ENCODE results near the gene ZNF700.
"Not testable (repeated sequence)": the region's sequence is repeated elsewhere in the genome, so short reads cannot be mapped to it uniquely, and the experiment has no call there.

The ZNF700 gene

DNA sequence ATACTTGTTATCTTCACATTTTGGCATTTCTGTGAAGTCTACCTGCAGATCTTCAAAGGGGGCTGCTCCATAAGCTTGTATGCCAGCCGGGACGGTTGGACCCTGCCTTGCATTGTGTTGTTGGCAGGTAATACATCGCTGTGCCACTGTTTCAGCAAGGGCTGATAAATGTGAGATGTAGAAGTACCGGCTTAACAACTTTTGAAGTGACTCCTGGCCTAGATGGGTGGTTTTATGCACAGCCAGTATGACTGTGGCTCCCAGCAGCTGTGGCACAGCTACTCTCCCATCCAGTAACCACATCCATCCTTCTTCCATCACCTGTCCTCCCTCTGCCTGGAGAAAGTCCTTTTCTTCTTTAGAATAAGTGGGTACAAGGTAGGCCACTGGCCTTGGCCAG, 19.7 kb downstream of the ZNF700 start:
- peak overlapping the region in 1 of 2 donors; percentile 53 for H3K4me3 ChIP-seq (ENCODE audit: low read length in 2 of 2)

DNA sequence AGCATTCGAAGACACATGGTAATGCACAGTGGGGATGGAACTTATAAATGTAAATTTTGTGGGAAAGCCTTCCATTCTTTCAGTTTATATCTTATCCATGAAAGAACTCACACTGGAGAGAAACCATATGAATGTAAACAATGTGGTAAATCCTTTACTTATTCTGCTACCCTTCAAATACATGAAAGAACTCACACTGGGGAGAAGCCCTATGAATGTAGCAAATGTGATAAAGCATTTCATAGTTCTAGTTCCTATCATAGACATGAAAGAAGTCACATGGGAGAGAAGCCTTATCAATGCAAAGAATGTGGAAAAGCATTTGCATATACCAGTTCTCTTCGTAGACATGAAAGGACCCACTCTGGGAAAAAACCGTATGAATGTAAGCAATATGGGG, 23.7 kb downstream of the ZNF700 start:
- peaks cover 65 to 100% of the 10 kb centered on the region in 2 donors for H3K9me3 ChIP-seq (replicated peaks in 1 of 2; ENCODE audit: control insufficient read depth in 2 of 2, insufficient read depth in 1 of 2, low read depth in 1 of 2, low read length in 2 of 2)
- H2BK12ac ChIP-seq (ENCODE audit: low read length) = no peak overlapping the region
- DNase-seq (ENCODE audit: low spot score) = no peak
- H4K8ac ChIP-seq (ENCODE audit: low read depth, low read length) = no peak overlapping the region
- no peak overlapping the region for H3K27ac ChIP-seq (replicated peaks; ENCODE audit: low read length)
- WGBS, 2 donors (ENCODE audit: extremely low coverage in 2 of 2, insufficient read length in 2 of 2, insufficient replicate concordance in 1 of 2) = no CpG with 5 or more reads among the region's 3 CpGs
- no peaks in the 10 kb centered on the region for H3K27me3 ChIP-seq (ENCODE audit: control insufficient read depth in 3 of 3, insufficient read depth in 3 of 3, low read depth in 1 of 3, low read length in 3 of 3)
- no peak overlapping the region for H3K4me3 ChIP-seq (ENCODE audit: low read length in 2 of 2)
- peaks cover 7% of the 10 kb centered on the region for H3K79me1 ChIP-seq (ENCODE audit: low read depth, low read length)
- H3K4me1 ChIP-seq (ENCODE audit: control insufficient read depth in 2 of 2, insufficient read depth in 1 of 2, low read depth in 1 of 2, low read length in 2 of 2) = no peaks in the 10 kb centered on the region
- no peak overlapping the region for H2BK5ac ChIP-seq (ENCODE audit: low read length)
- no peak overlapping the region for H3K14ac ChIP-seq (ENCODE audit: low read length)
- no peak overlapping the region for H3K4ac ChIP-seq (ENCODE audit: low read length)
- no peak overlapping the region for H2AK5ac ChIP-seq (ENCODE audit: low read depth, low read length)
- no peak overlapping the region for H3K9ac ChIP-seq (ENCODE audit: low read depth, low read length, poor library complexity)
- no peak overlapping the region for H3K23ac ChIP-seq (ENCODE audit: low read depth, low read length, poor library complexity)
- H2BK15ac ChIP-seq (ENCODE audit: low read length) = no peak overlapping the region
- H3K36me3 ChIP-seq (replicated peaks in 1 of 2; ENCODE audit: control insufficient read depth in 2 of 2, insufficient read depth in 2 of 2, low read length in 2 of 2) = peaks cover 42 to 99% of the 10 kb centered on the region in 2 donors
- no peak overlapping the region for H3K18ac ChIP-seq (ENCODE audit: low read length)
- no peak overlapping the region for H2AFZ ChIP-seq (ENCODE audit: low read length)
- no peak overlapping the region for H2BK120ac ChIP-seq (ENCODE audit: low read depth, low read length)
- H3K4me2 ChIP-seq (ENCODE audit: insufficient read depth, low read length, poor library complexity, severe bottlenecking) = no peak overlapping the region
- no peak overlapping the region for H4K91ac ChIP-seq (ENCODE audit: low read depth, low read length, poor library complexity)

More for the DNA sequence above, 19.7 kb downstream of the ZNF700 start:
- no peak overlapping the region for H3K27ac ChIP-seq (replicated peaks; ENCODE audit: low read length)
- no peak overlapping the region for H2BK120ac ChIP-seq (ENCODE audit: low read depth, low read length)
- H2AFZ ChIP-seq (ENCODE audit: low read length) = no peak overlapping the region
- H3K9ac ChIP-seq (ENCODE audit: low read depth, low read length, poor library complexity) = no peak overlapping the region
- H2BK5ac ChIP-seq (ENCODE audit: low read length) = no peak overlapping the region
- peaks cover 49 to 87% of the 10 kb centered on the region in 2 donors for H3K9me3 ChIP-seq (replicated peaks in 1 of 2; ENCODE audit: control insufficient read depth in 2 of 2, insufficient read depth in 1 of 2, low read depth in 1 of 2, low read length in 2 of 2)
- H3K18ac ChIP-seq (ENCODE audit: low read length) = no peak overlapping the region
- H4K8ac ChIP-seq (ENCODE audit: low read depth, low read length) = no peak overlapping the region
- DNase-seq (ENCODE audit: low spot score) = no peak
- WGBS, 2 donors (ENCODE audit: extremely low coverage in 2 of 2, insufficient read length in 2 of 2, insufficient replicate concordance in 1 of 2) = no CpG with 5 or more reads among the region's 4 CpGs
- no peak overlapping the region for H2BK12ac ChIP-seq (ENCODE audit: low read length)
- no peak overlapping the region for H3K4me2 ChIP-seq (ENCODE audit: insufficient read depth, low read length, poor library complexity, severe bottlenecking)
- no peaks in the 10 kb centered on the region for H3K4me1 ChIP-seq (ENCODE audit: control insufficient read depth in 2 of 2, insufficient read depth in 1 of 2, low read depth in 1 of 2, low read length in 2 of 2)
- no peak overlapping the region for H4K91ac ChIP-seq (ENCODE audit: low read depth, low read length, poor library complexity)
- H3K27me3 ChIP-seq (ENCODE audit: control insufficient read depth in 3 of 3, insufficient read depth in 3 of 3, low read depth in 1 of 3, low read length in 3 of 3) = no peaks in the 10 kb centered on the region
- H2AK5ac ChIP-seq (ENCODE audit: low read depth, low read length) = no peak overlapping the region
- peaks cover 8% of the 10 kb centered on the region for H3K79me1 ChIP-seq (ENCODE audit: low read depth, low read length)
- H3K4ac ChIP-seq (ENCODE audit: low read length) = no peak overlapping the region
- no peak overlapping the region for H2BK15ac ChIP-seq (ENCODE audit: low read length)
- H3K36me3 ChIP-seq (replicated peaks in 1 of 2; ENCODE audit: control insufficient read depth in 2 of 2, insufficient read depth in 2 of 2, low read length in 2 of 2) = peaks cover 30 to 89% of the 10 kb centered on the region in 2 donors
- H3K23ac ChIP-seq (ENCODE audit: low read depth, low read length, poor library complexity) = no peak overlapping the region
- H3K14ac ChIP-seq (ENCODE audit: low read length) = no peak overlapping the region

DNA sequence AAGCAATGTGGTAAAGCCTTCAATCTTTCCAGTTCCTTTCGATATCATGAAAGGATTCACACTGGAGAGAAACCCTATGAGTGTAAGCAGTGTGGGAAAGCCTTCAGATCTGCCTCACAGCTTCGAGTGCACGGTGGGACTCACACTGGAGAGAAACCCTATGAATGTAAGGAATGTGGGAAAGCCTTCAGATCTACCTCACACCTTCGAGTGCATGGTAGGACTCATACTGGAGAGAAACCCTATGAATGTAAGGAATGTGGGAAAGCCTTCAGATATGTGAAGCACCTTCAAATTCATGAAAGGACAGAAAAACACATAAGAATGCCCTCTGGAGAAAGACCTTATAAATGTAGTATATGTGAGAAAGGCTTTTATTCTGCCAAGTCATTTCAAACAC, 24.3 kb downstream of the ZNF700 start:
- Histone ChIP-seq H3K79me1 (ENCODE audit: low read depth, low read length) (peaks cover 6% of the 10 kb centered on the region), H3K23ac (ENCODE audit: low read depth, low read length, poor library complexity) (no peak overlapping the region), H2AFZ (ENCODE audit: low read length) (no peak overlapping the region), H3K4me2 (ENCODE audit: insufficient read depth, low read length, poor library complexity, severe bottlenecking) (no peak overlapping the region), H4K91ac (ENCODE audit: low read depth, low read length, poor library complexity) (no peak overlapping the region), H4K8ac (ENCODE audit: low read depth, low read length) (no peak overlapping the region), H2BK5ac (ENCODE audit: low read length) (no peak overlapping the region), H2BK120ac (ENCODE audit: low read depth, low read length) (no peak overlapping the region), H3K4me1 (ENCODE audit: control insufficient read depth in 2 of 2, insufficient read depth in 1 of 2, low read depth in 1 of 2, low read length in 2 of 2) (no peaks in the 10 kb centered on the region), H3K4me3 (ENCODE audit: low read length in 2 of 2) (no peak overlapping the region), H3K36me3 (replicated peaks in 1 of 2; ENCODE audit: control insufficient read depth in 2 of 2, insufficient read depth in 2 of 2, low read length in 2 of 2) (peaks cover 42 to 99% of the 10 kb centered on the region in 2 donors), H2BK12ac (ENCODE audit: low read length) (no peak overlapping the region), H3K18ac (ENCODE audit: low read length) (no peak overlapping the region), H3K14ac (ENCODE audit: low read length) (no peak overlapping the region), H3K27me3 (ENCODE audit: control insufficient read depth in 3 of 3, insufficient read depth in 3 of 3, low read depth in 1 of 3, low read length in 3 of 3) (no peaks in the 10 kb centered on the region), H3K9me3 (replicated peaks in 1 of 2; ENCODE audit: control insufficient read depth in 2 of 2, insufficient read depth in 1 of 2, low read depth in 1 of 2, low read length in 2 of 2) (peaks cover 63 to 99% of the 10 kb centered on the region in 2 donors), H3K4ac (ENCODE audit: low read length) (no peak overlapping the region), H3K9ac (ENCODE audit: low read depth, low read length, poor library complexity) (no peak overlapping the region), H3K27ac (replicated peaks; ENCODE audit: low read length) (no peak overlapping the region), H2BK15ac (ENCODE audit: low read length) (no peak overlapping the region), H2AK5ac (ENCODE audit: low read depth, low read length) (no peak overlapping the region)
- DNase-seq (ENCODE audit: low spot score) = no peak
- WGBS, 2 donors (ENCODE audit: extremely low coverage in 2 of 2, insufficient read length in 2 of 2, insufficient replicate concordance in 1 of 2) = no CpG with 5 or more reads among the region's 4 CpGs

DNA sequence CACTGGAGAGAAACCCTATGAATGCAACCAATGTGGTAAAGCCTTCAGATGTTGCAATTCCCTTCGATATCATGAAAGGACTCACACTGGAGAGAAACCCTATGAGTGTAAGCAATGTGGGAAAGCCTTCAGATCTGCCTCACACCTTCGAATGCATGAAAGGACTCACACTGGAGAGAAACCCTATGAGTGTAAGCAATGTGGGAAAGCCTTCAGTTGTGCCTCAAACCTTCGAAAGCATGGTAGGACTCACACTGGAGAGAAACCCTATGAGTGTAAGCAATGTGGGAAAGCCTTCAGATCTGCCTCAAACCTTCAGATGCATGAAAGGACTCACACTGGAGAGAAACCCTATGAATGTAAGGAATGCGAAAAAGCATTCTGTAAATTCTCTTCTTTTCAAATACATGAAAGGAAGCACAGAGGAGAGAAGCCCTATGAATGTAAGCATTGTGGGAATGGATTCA, 24.7 kb downstream of the ZNF700 start:
- H3K4ac ChIP-seq (ENCODE audit: low read length); H2BK120ac ChIP-seq (ENCODE audit: low read depth, low read length); H3K4me3 ChIP-seq (ENCODE audit: low read length in 2 of 2); H2AFZ ChIP-seq (ENCODE audit: low read length); H4K91ac ChIP-seq (ENCODE audit: low read depth, low read length, poor library complexity); H2BK12ac ChIP-seq (ENCODE audit: low read length); H3K4me2 ChIP-seq (ENCODE audit: insufficient read depth, low read length, poor library complexity, severe bottlenecking); DNase-seq (ENCODE audit: low spot score); H3K27me3 ChIP-seq (ENCODE audit: control insufficient read depth in 3 of 3, insufficient read depth in 3 of 3, low read depth in 1 of 3, low read length in 3 of 3); H2BK15ac ChIP-seq (ENCODE audit: low read length); H4K8ac ChIP-seq (ENCODE audit: low read depth, low read length); H3K18ac ChIP-seq (ENCODE audit: low read length); H3K4me1 ChIP-seq (ENCODE audit: control insufficient read depth in 2 of 2, insufficient read depth in 1 of 2, low read depth in 1 of 2, low read length in 2 of 2); H3K9ac ChIP-seq (ENCODE audit: low read depth, low read length, poor library complexity); H3K14ac ChIP-seq (ENCODE audit: low read length); H3K79me1 ChIP-seq (ENCODE audit: low read depth, low read length); H2AK5ac ChIP-seq (ENCODE audit: low read depth, low read length); H3K27ac ChIP-seq (replicated peaks; ENCODE audit: low read length); H2BK5ac ChIP-seq (ENCODE audit: low read length); H3K23ac ChIP-seq (ENCODE audit: low read depth, low read length, poor library complexity): not testable (repeated sequence)
- peaks cover 38 to 94% of the 10 kb centered on the region in 2 donors for H3K36me3 ChIP-seq (replicated peaks in 1 of 2; ENCODE audit: control insufficient read depth in 2 of 2, insufficient read depth in 2 of 2, low read length in 2 of 2)
- WGBS, 2 donors (ENCODE audit: extremely low coverage in 2 of 2, insufficient read length in 2 of 2, insufficient replicate concordance in 1 of 2) = no CpG with 5 or more reads among the region's 4 CpGs
- H3K9me3 ChIP-seq (replicated peaks in 1 of 2; ENCODE audit: control insufficient read depth in 2 of 2, insufficient read depth in 1 of 2, low read depth in 1 of 2, low read length in 2 of 2) = peaks cover 59 to 99% of the 10 kb centered on the region in 2 donors
